Ascending aorta (tissue), 2 donors: ENCODE results near the gene EVA1A. TPM values are rescaled to one million over a fixed set of nuclear protein-coding genes. Genes with fewer than 3 reads are reported as not detected.

ENCODE experiments used
- DNase-seq, 2 donors: peaks; one replicate each; pipeline ENCODE4 v3.0.0-alpha.2; 2019; ENCODE audit warnings: low spot score in 2 of 2
- H3K27ac ChIP-seq, 2 donors: fragments of 200-600 bp; sonication (generic); one replicate each; pipeline ENCODE4 v1.5.1; 2016 to 2017; ENCODE audit warnings: mild to moderate bottlenecking in 1 of 2
- H3K27me3 ChIP-seq: fragments of 200-600 bp; sonication (generic); one replicate; pipeline ENCODE4 v1.5.1; 2017
- H3K36me3 ChIP-seq, 2 donors: fragments of 200-600 bp; sonication (generic); one replicate each; pipeline ENCODE4 v1.5.1; 2016
- H3K4me1 ChIP-seq, 2 donors: fragments of 200-600 bp; sonication (generic); one replicate each; pipeline ENCODE4 v1.5.1; 2016 to 2017; ENCODE audit warnings: mild to moderate bottlenecking in 1 of 2
- H3K4me3 ChIP-seq, 2 donors: fragments of 200-600 bp; sonication (generic); one replicate each; pipeline ENCODE4 v1.5.1; 2016 to 2017; ENCODE audit warnings: mild to moderate bottlenecking in 1 of 2
- H3K9me3 ChIP-seq, 2 donors: fragments of 200-600 bp; sonication (generic); one replicate each; pipeline ENCODE4 v1.5.1; 2016
- intact Hi-C: fragments of 100-400 bp; cut with DNase I; formaldehyde crosslinking; loops from one replicate; pipeline ENCODE4 v1.15.1; 2023
- total RNA-seq: library from RNA; depleted of rRNA; stranded (reverse); fragments of >200 nt; gene quantifications from one replicate; pipeline ENCODE4 v1.1.0, GENCODE V29; 2016
- TF ChIP-seq, protein P1 (sequence below), 3 experiments: fragments of 200-600 bp in 2 of 3; fragments of 450-650 bp in 1 of 3; sonication (generic) in 2 of 3; IDR thresholded peaks; one replicate each; pipeline ENCODE4 v1.5.1; 2016 to 2019; ENCODE audit warnings: antibody characterized with exemption in 3 of 3, mild to moderate bottlenecking in 1 of 3, moderate library complexity in 1 of 3

The EVA1A gene
- total RNA-seq, 1 donor from 2014 or later, result not detected

- Histone ChIP-seq H3K27ac (no peak overlapping the region), H3K4me1 (no peaks in the 10 kb centered on the region), H3K36me3 (no peaks in the 10 kb centered on the region), H3K4me3 (no peak overlapping the region), H3K9me3 (no peaks in the 10 kb centered on the region), H3K27me3 (no peaks in the 10 kb centered on the region)
- intact Hi-C loops, result no loop called here
- no peak for DNase-seq
- TF ChIP-seq, protein P1, sequence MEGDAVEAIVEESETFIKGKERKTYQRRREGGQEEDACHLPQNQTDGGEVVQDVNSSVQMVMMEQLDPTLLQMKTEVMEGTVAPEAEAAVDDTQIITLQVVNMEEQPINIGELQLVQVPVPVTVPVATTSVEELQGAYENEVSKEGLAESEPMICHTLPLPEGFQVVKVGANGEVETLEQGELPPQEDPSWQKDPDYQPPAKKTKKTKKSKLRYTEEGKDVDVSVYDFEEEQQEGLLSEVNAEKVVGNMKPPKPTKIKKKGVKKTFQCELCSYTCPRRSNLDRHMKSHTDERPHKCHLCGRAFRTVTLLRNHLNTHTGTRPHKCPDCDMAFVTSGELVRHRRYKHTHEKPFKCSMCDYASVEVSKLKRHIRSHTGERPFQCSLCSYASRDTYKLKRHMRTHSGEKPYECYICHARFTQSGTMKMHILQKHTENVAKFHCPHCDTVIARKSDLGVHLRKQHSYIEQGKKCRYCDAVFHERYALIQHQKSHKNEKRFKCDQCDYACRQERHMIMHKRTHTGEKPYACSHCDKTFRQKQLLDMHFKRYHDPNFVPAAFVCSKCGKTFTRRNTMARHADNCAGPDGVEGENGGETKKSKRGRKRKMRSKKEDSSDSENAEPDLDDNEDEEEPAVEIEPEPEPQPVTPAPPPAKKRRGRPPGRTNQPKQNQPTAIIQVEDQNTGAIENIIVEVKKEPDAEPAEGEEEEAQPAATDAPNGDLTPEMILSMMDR (IDR thresholded peaks at IDR 0.05), result no peak
These were observed 27.6 kb downstream of the EVA1A start for GRCh38 chr2:75533135-75533534.

- no peak for DNase-seq
- TF ChIP-seq, protein P1 (IDR thresholded peaks at IDR 0.05), result no peak
- H3K27ac ChIP-seq, result no peak overlapping the region
- H3K27me3 ChIP-seq, result no peaks in the 10 kb centered on the region
- H3K36me3 ChIP-seq, result no peaks in the 10 kb centered on the region
- H3K9me3 ChIP-seq, result no peaks in the 10 kb centered on the region
- intact Hi-C loops, result no loop called here
- H3K4me1 ChIP-seq, result no peaks in the 10 kb centered on the region
- no peak overlapping the region for H3K4me3 ChIP-seq
These were observed 28.3 kb downstream of the EVA1A start for GRCh38 chr2:75532488-75532887.

- H3K36me3 ChIP-seq, result no peaks in the 10 kb centered on the region
- TF ChIP-seq, protein P1 (IDR thresholded peaks at IDR 0.05), result no peak
- intact Hi-C loops, result no loop called here
- no peak for DNase-seq
- H3K4me1 ChIP-seq, result no peaks in the 10 kb centered on the region
- no peaks in the 10 kb centered on the region for H3K9me3 ChIP-seq
- no peak overlapping the region for H3K27ac ChIP-seq
- H3K27me3 ChIP-seq, result no peaks in the 10 kb centered on the region
- H3K4me3 ChIP-seq, result no peak overlapping the region
These were observed 32.3 kb downstream of the EVA1A start for GRCh38 chr2:75528221-75528977.

DNA sequence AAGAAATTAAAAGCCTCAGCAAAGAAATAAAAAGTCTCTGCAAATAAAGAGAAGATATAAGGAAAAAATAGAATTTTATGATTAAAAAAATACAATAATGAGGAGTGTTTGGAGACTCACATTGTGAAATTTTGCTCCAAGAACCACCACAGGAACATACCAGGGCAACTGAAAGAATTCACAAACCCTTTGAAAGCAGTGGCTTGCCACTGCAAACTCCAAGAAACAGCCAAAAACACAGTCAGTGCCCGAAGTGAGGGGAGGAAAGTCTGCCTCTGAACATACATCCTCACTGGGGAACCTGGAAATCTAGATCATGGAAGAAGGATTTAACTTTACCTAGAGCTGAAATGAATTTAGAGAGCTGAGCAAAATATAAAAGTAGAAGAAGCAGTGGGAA lies 33.1 kb downstream of the EVA1A start:
- no peaks in the 10 kb centered on the region for H3K36me3 ChIP-seq
- no peaks in the 10 kb centered on the region for H3K27me3 ChIP-seq
- no peaks in the 10 kb centered on the region for H3K9me3 ChIP-seq
- intact Hi-C loops, result no loop called here
- H3K4me3 ChIP-seq, result no peak overlapping the region
- DNase-seq, result no peak
- no peaks in the 10 kb centered on the region for H3K4me1 ChIP-seq
- no peak overlapping the region for H3K27ac ChIP-seq
- TF ChIP-seq, protein P1 (IDR thresholded peaks at IDR 0.05), result no peak

- H3K27ac ChIP-seq, result no peak overlapping the region
- H3K4me3 ChIP-seq, result no peak overlapping the region
- H3K27me3 ChIP-seq, result no peaks in the 10 kb centered on the region
- DNase-seq, result no peak
- TF ChIP-seq, protein P1 (IDR thresholded peaks at IDR 0.05), result no peak
- no peaks in the 10 kb centered on the region for H3K4me1 ChIP-seq
- intact Hi-C loops, result no loop called here
- H3K36me3 ChIP-seq, result no peaks in the 10 kb centered on the region
- H3K9me3 ChIP-seq, result no peaks in the 10 kb centered on the region
These were observed 33.9 kb downstream of the EVA1A start for GRCh38 chr2:75526842-75527241.
